SK-N-MC (cell line): ENCODE measurements around the gene HS3ST3A1.

ENCODE experiments used
- EZH2 ChIP-seq: fragments of 200-600 bp; sonication (generic); IDR thresholded peaks from one replicate; pipeline ENCODE4 v1.6.1; 2017; ENCODE audit warnings: antibody characterized with exemption
- FOXP2 ChIP-seq: optimal IDR thresholded peaks from 2 replicates; pipeline ENCODE3; 2011; ENCODE audit warnings: mild to moderate bottlenecking, moderate library complexity; ENCODE audit not compliant: insufficient read depth; ENCODE audit errors: extremely low read length, control extremely low read depth
- POLR2AphosphoS5 ChIP-seq: IDR thresholded peaks from 2 replicates; pipeline ENCODE4 v1.6.1; 2012; ENCODE audit warnings: mild to moderate bottlenecking, low read depth, low read length, borderline replicate concordance

GRCh38 chr17:13542636-13543035, 59.1 kb downstream of the HS3ST3A1 start:
- no peak for TF ChIP-seq POLR2AphosphoS5
- TF ChIP-seq EZH2, result no peak
- no peak for TF ChIP-seq FOXP2
